PC-3 (cell line): Measurements from ENCODE around the gene FOXO6.

ENCODE experiments used
- EZH2phosphoT487 ChIP-seq: fragments of 300-600 bp; sonication (generic); IDR thresholded peaks from 2 replicates; pipeline ENCODE4 v1.6.1; 2018; ENCODE audit warnings: mild to moderate bottlenecking, antibody characterized with exemption, low read length, borderline replicate concordance
- TF ChIP-seq, protein P1 (sequence below): fragments of 300-600 bp; sonication (generic); conservative IDR thresholded peaks from 2 replicates; pipeline ENCODE4 v1.5.1; 2017; ENCODE audit warnings: antibody characterized with exemption, low read depth, mild to moderate bottlenecking, low read length

DNA sequence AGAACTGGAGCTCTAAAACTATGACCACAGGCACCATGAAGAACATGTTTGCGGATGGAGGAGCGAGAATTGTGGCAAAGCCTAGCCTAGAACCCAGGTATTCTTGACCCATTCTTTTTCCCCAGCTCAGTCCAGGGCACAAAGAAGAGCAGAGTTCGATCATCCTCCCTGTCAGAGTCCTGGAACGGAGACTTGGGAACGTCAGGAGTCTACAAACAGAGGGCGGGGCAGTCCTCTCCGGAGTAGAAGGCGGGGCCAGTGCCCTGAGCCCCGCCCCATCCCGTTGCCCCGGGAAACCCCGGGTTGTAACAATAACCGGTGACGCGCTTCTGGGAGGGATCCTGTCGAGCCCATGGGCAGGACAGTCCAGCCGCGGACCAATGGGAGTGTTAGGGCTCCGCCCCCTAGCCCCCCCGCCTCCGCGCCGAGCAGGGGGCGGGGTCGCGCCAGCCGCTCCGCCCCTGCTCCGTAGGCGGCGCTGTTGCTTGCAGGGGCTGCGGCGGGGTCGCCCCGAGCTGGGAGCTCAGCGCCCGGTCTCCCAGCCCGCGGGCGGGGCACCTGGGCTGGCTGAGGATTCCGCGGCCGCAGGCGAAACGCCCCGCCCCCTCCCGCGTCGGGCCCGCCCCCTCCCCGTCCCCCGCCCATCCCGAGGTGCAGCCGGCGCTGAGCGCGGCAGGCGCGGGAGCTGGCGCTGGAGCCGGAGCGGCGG, at the start of gene FOXO6:
- TF ChIP-seq, protein P1, sequence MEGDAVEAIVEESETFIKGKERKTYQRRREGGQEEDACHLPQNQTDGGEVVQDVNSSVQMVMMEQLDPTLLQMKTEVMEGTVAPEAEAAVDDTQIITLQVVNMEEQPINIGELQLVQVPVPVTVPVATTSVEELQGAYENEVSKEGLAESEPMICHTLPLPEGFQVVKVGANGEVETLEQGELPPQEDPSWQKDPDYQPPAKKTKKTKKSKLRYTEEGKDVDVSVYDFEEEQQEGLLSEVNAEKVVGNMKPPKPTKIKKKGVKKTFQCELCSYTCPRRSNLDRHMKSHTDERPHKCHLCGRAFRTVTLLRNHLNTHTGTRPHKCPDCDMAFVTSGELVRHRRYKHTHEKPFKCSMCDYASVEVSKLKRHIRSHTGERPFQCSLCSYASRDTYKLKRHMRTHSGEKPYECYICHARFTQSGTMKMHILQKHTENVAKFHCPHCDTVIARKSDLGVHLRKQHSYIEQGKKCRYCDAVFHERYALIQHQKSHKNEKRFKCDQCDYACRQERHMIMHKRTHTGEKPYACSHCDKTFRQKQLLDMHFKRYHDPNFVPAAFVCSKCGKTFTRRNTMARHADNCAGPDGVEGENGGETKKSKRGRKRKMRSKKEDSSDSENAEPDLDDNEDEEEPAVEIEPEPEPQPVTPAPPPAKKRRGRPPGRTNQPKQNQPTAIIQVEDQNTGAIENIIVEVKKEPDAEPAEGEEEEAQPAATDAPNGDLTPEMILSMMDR, result 0 out of 2 replicates have a peak, but pooled peaks have one; percentile 19
- no peak for TF ChIP-seq EZH2phosphoT487
